ENCODE data around the gene PTPRD.

- TF ChIP-seq POLR2A (IDR thresholded peaks at IDR 0.05) (no peak), POLR2AphosphoS5 (IDR thresholded peaks at IDR 0.05) (no peak)
- TF ChIP-seq, protein P1, sequence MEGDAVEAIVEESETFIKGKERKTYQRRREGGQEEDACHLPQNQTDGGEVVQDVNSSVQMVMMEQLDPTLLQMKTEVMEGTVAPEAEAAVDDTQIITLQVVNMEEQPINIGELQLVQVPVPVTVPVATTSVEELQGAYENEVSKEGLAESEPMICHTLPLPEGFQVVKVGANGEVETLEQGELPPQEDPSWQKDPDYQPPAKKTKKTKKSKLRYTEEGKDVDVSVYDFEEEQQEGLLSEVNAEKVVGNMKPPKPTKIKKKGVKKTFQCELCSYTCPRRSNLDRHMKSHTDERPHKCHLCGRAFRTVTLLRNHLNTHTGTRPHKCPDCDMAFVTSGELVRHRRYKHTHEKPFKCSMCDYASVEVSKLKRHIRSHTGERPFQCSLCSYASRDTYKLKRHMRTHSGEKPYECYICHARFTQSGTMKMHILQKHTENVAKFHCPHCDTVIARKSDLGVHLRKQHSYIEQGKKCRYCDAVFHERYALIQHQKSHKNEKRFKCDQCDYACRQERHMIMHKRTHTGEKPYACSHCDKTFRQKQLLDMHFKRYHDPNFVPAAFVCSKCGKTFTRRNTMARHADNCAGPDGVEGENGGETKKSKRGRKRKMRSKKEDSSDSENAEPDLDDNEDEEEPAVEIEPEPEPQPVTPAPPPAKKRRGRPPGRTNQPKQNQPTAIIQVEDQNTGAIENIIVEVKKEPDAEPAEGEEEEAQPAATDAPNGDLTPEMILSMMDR (IDR thresholded peaks at IDR 0.05 in 8 of 11, conservative IDR thresholded peaks at IDR 0.05 in 3 of 11) = no peak
These were observed 2128.1 kb downstream of the PTPRD start for GRCh38 chr9:8484597-8485191.
